ENCODE data around the gene MAP1B.

Gene MAP1B

GRCh38 chr5:72256536-72256935 is 149.3 kb downstream of the MAP1B start:
- Mint-ChIP-seq H3K4me1 (ENCODE audit: low read depth) (peaks cover 12% of the 10 kb centered on the region), H3K27ac (no peak overlapping the region), H3K4me3 (no peak overlapping the region), H3K27me3 (no peaks in the 10 kb centered on the region), H3K36me3 (peaks cover 16% of the 10 kb centered on the region), H3K9me3 (ENCODE audit: low read depth) (no peaks in the 10 kb centered on the region)

Data from activated naive CD8-positive, alpha-beta T cell (primary cell).